Posterior cingulate gyrus (tissue), 11 donors: ENCODE measurements around the gene HMGA1.
A peak's percentile ranks its signal among the peaks of the same experiment; 100 is the strongest.

ENCODE experiments used
- DNase-seq, 10 donors: peaks; one replicate each; pipeline versions ENCODE4 v3.0.0 to v3.0.0-alpha.2; 2020 to 2021; ENCODE audit warnings: mixed read lengths in 3 of 10
- intact Hi-C: fragments of 100-400 bp; cut with DNase I; formaldehyde crosslinking; loops from one replicate; pipeline ENCODE4 v1.15.1; 2023

The HMGA1 gene

GRCh38 chr6:34238585-34239499 lies 2.2 kb downstream of the HMGA1 start:
- intact Hi-C loops, result no loop called here
- DNase-seq, result peak in 3 of 10 donors; percentile 37 to 61 (median 58)

GRCh38 chr6:34239500-34239825 lies 2.8 kb downstream of the HMGA1 start:
- peak in 2 of 10 donors; percentile 7 to 19 for DNase-seq
- intact Hi-C loops, result no loop called here

- intact Hi-C loops, result no loop called here
- peak in 2 of 10 donors; percentile 6 to 8 for DNase-seq
These were observed 3.2 kb downstream of the HMGA1 start for GRCh38 chr6:34239893-34240292.

- intact Hi-C loops, result no loop called here
- peak in 3 of 10 donors; percentile 55 to 59 (median 55) for DNase-seq
These were observed 3.9 kb downstream of the HMGA1 start for GRCh38 chr6:34240329-34241248.

DNA sequence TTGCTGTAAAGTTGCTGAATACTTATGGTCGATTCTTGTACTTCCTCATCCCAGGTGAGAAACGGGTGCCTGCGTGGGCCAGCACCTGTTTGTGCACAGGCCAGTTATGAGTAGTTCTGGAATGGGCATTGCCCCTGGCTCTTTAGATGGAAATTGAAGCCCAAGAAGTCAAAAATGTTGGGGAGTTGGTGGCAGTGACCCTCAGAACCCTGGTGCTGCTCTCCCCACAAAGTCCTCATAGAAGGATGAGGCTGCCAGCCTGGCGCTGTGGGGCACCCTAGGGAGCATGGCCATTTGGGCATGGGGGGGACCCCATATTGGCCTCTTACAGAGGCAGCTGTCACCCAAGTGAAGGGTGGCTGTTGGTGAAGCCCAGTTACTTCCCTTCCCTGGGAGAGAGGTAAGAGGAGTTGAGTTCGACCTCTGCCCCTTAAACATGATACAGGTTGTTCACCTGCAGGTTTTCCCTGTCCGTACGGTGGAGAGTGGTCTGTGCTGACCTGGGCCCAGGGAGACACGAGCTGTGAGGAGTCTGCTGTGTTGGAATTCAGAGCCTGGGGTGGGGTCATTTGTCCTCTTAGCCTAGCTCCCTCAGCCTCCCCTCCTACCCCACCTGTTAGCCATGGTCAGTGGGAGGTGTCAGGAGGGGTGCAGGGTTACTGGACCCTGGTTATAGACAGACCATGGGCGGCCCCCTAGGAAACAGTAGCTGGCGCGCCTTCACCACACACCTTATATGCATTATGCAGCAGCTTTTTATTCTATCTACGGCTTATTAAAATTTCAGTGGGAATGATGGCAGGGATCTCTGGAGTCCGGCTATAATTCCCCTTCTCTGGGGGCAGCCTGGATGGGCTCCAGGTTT lies 4.9 kb downstream of the HMGA1 start:
- DNase-seq, result peak in 3 of 10 donors; percentile 19 to 59 (median 50)
- intact Hi-C loops, result no loop called here

DNA sequence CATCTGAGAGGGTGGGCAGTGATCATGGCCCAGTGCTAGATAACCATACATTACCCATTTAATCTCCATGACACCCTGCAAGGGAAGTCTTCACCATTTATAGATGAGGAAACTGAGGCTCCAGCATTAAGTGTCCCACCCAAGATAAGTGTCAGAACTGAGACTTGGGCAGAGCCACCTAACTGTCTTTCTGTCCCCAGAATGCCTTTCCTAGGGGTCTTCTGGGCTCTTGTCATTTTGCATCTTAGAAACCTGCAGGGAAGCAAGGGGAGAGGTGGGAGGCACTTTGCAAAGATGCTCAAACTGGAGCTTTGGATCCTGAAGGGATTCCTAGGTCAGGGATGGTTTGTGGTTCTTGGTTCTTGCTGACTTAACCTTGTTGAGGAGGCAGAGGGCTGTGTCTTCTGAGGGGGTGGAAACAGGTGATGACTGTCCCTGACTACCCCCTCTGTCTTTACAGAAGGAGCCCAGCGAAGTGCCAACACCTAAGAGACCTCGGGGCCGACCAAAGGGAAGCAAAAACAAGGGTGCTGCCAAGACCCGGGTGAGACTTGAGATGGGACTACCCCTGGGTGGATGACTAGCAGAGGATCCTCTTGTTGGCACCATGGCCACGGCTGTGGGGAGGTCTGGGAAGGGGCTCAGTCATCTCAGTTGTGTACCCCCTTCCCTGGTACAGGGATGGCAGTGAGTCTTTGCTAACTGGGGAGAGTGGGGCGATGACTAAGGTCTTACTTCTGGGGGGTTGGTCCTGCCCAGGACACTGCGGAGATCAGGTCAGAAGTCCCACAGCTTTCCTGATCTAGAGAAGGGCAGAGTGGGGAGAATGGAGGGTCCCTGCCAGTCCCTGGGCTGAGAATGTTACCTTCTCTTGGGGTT lies 5.8 kb downstream of the HMGA1 start:
- DNase-seq, result peak in 3 of 10 donors; percentile 43 to 70 (median 55)
- intact Hi-C loops, result no loop called here

DNA sequence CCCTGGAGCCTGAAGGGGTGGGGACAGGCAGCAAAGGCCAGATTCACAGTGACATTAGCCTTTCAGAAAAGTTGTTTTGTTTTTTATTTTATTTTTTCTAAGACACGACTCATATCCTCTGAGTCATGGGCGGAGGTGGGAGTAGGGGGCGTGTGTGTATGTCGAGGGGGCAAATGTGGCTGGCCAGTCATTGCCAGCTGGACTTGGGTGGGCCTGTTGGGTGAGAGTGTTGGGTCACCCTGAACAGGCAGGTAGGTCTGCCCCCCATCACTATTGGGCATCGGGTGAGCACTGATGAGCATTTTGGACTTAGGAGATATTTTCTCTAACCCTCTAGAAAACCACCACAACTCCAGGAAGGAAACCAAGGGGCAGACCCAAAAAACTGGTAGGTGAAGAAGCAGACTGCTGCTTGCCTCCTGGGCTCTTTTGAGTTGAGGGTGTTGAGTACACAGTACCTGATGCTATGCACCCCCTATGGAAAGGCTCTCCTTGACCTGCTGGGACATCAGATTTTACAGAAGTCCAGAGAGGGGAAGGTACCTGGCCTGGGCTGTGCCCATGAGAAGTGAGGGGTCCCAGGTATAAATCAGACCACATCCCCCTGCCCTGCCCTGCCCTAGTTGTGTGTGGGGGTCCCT lies 6.6 kb downstream of the HMGA1 start:
- intact Hi-C loops, result no loop called here
- DNase-seq, result peak in 3 of 10 donors; percentile 23 to 51 (median 25)

DNA sequence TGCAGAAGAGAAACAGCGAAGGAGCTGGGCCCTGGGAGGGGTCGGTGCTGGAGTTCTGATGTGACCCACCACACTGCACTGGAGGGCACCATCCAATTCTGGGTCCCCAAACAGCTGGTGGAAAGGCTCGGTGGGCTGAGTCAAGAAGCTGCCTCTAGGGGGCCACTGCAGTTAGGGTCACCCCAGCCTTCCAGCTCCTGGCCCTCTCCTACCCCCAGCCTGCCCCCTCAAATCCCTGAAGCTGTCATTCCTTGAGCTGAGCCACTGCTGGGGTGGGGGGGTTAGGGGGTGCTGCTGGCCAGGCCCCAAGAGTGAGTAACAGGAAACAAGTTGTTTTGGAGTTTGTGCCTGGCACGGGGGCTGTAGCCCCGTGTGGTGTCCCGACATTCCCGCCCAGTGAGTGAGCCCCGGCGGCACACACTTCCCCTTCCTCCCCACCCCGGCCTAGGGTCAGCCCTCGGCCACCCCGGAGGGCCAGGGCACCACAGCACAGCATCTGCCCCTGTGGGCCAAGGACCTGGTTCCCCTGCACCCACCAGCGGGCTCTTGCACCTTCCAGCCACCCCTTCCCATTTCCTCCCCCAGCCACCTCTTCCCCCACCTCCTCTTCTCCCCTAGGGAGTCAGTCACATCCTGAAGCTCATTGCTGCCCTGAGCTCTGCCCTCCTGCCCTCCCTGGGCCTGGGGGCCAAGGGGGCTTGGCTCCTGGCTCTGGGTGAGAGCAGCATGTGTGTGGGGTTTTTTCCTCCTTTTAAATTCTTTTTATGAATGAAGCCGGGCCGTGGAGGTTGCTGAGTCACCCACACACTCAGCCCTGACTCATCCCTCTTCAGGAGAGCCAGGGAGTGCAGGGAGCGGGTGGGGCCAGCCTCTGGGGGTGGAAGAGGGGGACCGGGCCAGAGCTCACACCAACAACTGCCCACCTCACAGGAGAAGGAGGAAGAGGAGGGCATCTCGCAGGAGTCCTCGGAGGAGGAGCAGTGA lies 7.5 kb downstream of the HMGA1 start:
- intact Hi-C loops, result no loop called here
- DNase-seq, result peak in 7 of 10 donors; percentile 59 to 96 (median 82)

GRCh38 chr6:34245032-34245760 lies 8.5 kb downstream of the HMGA1 start:
- DNase-seq, result peak in 3 of 10 donors; percentile 41 to 63 (median 49)
- intact Hi-C loops, result loop anchor here (5.0 kb wide), 1 partner anchor 362 kb away; no protein-coding TSS in a partner anchor

GRCh38 chr6:34245761-34246140 lies 9.1 kb downstream of the HMGA1 start:
- DNase-seq, result peak in 2 of 10 donors; percentile 54 to 66
- intact Hi-C loops, result loop anchor here (5.0 kb wide), 1 partner anchor 362 kb away; no protein-coding TSS in a partner anchor

DNA sequence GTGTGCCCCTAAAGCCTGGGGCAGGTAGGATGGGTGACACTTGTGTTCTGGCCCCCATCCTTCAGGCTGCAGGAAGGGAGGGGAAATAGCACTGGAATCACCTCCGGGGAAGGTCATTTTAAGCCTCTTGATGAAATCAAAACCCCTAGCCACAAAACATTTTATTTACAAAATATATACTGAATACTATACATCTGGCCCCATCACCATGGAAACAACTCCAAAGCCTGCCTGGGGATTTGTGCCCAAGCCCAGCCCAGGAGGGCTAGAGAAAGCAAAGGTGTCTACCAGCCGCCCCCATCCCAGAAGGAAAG lies 9.5 kb downstream of the HMGA1 start:
- peak in 1 of 10 donors; percentile 40 for DNase-seq
- intact Hi-C loops, result loop anchor here (5.0 kb wide), 1 partner anchor 361 kb away; no protein-coding TSS in a partner anchor

GRCh38 chr6:34246563-34247391 lies 10.1 kb downstream of the HMGA1 start:
- intact Hi-C loops, result loop anchor here (5.0 kb wide), 1 partner anchor 361 kb away; no protein-coding TSS in a partner anchor
- DNase-seq, result peak in 3 of 10 donors; percentile 74 to 81 (median 81)

GRCh38 chr6:34247481-34248197 lies 11.0 kb downstream of the HMGA1 start:
- peak in 3 of 10 donors; percentile 53 to 80 (median 71) for DNase-seq
- intact Hi-C loops, result loop anchor here (1.0 to 5.0 kb wide), 2 partner anchors 10 to 360 kb away; no protein-coding TSS in a partner anchor

DNA sequence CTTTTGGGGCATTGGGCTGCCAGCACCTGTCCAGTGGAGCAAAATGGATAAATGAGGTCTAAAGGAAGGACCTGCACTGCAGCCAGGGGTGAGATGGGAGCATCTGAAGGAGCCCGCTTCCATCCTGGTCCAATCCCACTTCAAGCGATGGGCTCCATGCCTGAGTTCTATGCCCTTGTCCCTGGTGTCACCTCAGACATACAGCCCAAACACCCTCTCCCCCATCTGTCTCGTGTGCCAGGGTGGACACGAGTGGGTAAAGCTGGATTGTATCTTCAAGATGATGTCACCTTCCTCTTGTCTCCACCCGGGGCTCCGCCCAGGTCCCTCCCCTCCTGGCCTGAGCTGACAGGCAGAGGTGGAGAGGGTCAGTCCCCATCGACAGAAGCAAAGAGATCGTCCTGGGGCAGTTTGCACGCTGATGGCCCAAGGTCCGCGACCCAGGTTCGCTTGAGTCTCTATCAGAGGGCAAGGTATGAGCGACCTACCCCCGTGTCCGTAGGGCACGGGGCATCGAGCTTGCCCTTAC lies 11.6 kb downstream of the HMGA1 start:
- DNase-seq, result peak in 4 of 10 donors; percentile 59 to 94 (median 80)
- intact Hi-C loops, result loop anchor here (1.0 to 5.0 kb wide), 2 partner anchors 11 to 359 kb away; no protein-coding TSS in a partner anchor
